Choroid plexus epithelial cell (primary cell): ENCODE results near the gene APOC1.
"Not testable (repeated sequence)": the region's sequence is repeated elsewhere in the genome, so short reads cannot be mapped to it uniquely, and the experiment has no call there.

Experiments
- DNase-seq: peaks from one replicate; pipeline ENCODE4 v3.0.0-alpha.2; 2010; ENCODE audit warnings: low read depth
- H3K4me3 ChIP-seq: 2 replicates; pipeline ENCODE4 v1.5.1; 2011; ENCODE audit warnings: low read depth, mild to moderate bottlenecking, control low read depth, low read length, moderate library complexity
- CTCF ChIP-seq: conservative IDR thresholded peaks from 2 replicates; pipeline ENCODE4 v1.5.1; 2011; ENCODE audit warnings: low read depth, mild to moderate bottlenecking, control low read depth, inconsistent platforms, low read length, moderate library complexity

The APOC1 gene

GRCh38 chr19:44925114-44925891, 10.9 kb downstream of the APOC1 start:
- peak; percentile 70 for DNase-seq
- H3K4me3 ChIP-seq, result no peak overlapping the region
- no peak for TF ChIP-seq CTCF

GRCh38 chr19:44926245-44927077, 12.1 kb downstream of the APOC1 start:
- peak overlapping the region; percentile 17 for H3K4me3 ChIP-seq
- DNase-seq, result not testable (repeated sequence)

- TF ChIP-seq CTCF, result no peak
- H3K4me3 ChIP-seq, result no peak overlapping the region
- peak; percentile 84 for DNase-seq
Observed at GRCh38 chr19:44927746-44928145, 13.3 kb downstream of the APOC1 start.

- no peak for DNase-seq
- no peak for TF ChIP-seq CTCF
Observed at GRCh38 chr19:44930088-44930487, 15.7 kb downstream of the APOC1 start.

GRCh38 chr19:44931541-44931940, 17.1 kb downstream of the APOC1 start:
- H3K4me3 ChIP-seq, result no peak overlapping the region
- TF ChIP-seq CTCF, result no peak
- no peak for DNase-seq

More at GRCh38 chr19:44930088-44930487, 15.7 kb downstream of the APOC1 start:
- H3K4me3 ChIP-seq, result no peak overlapping the region

GRCh38 chr19:44939668-44940067, 25.3 kb downstream of the APOC1 start:
- H3K4me3 ChIP-seq, result no peak overlapping the region
- peak; percentile 23 for DNase-seq
- no peak for TF ChIP-seq CTCF

GRCh38 chr19:44942067-44942571, 27.7 kb downstream of the APOC1 start, which contains the start of gene APOC4:
Gene APOC4, plus strand, starts transcription at chr19:44942237. Its CDS starts 41 bp downstream, at chr19:44942278.
- no peak within 1 kb of the TSS for H3K4me3 ChIP-seq

More at GRCh38 chr19:44942067-44942571, 27.7 kb downstream of the APOC1 start, which contains the start of gene APOC4:
- no peak for DNase-seq
- TF ChIP-seq CTCF, result no peak
